SKM-1 (cell line): Measurements from ENCODE around the gene FNBP1.

Experiments used
- DNase-seq: peaks from one replicate; lab custom pipeline; 2025; ENCODE audit not compliant: unreplicated experiment; lab: John Stamatoyannopoulos, UW

FNBP1 gene

DNA sequence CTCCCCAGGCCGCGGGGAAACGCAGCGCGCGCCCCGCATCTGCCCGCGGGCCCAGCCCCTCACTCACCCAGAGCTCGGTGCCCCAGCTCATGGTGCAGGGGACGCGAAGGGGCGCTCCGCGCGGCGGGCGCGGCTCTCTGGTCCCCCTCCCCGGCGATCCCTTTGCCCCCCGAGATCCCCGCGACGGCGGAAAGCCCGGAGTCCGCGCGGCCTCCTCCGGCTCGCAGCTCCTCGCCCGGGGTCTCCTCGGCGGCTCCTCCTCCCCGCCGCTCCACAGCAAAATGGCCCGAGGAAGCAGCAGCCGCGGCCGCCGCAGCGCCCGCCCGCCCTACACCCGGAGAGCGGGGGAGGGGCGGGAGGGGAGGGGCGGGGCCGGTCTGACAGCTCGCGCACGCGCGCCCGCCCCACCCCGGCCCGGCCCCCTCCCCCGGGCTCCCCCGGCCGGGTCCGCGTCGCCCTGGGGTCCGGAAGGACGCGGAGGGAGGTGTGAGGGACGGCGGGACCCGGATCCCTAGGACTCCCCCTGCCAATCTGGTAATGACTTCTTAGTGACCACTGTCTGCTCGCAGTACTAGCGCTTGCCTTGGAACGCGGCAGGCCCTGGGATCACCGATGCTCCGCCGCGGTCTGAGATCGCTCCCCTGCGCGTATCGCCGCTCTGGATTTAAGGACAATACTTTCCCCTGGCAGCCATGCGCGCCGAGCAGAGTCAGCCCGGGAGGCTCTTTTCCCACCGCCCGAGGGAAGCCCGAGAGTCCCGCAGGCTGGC is at the start of gene FNBP1:
Gene FNBP1, minus strand, starts transcription at position 305 of the 769 bp plus-strand sequence. Its CDS starts 214 bp downstream, at position 91.
- DNase-seq = peak; percentile 27

DNA sequence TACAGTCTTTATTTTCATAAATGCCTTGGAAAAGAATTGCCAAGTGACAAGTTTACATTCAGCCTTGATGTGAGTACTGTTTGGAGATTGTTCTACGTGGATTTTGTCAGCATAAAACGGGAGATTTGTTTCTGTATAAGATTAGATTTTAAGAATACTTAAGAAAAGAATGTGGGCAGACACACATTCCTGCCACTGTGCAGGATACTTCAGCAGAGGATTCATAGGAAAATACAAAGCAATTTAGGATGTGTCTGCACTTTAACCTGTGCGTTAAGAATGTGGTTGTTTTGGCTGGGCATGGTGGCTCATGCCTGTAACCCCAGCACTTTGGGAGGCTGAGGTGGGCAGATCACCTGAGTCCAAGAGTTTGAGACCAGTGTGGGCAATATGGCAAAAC is 47.9 kb upstream of the FNBP1 start:
- DNase-seq = no peak

DNA sequence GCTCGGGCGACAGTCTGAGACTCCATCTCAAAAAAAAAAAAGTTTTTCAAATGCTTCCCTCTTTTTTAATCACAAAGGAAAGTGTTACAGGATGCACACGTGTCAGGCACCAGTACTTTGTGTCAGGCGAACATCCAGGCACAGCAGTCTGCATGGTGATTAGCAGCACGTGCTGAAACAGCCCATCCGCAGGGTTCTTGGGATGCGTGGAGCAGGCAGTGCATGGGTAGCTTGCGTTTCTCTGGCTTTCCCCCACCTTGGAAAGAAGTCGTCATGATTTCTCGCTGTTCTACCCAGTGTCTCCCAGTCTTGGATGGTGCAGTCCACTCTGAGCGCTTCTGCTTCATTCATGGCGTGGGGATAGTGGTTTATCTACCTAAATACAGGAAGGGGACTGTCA is 46.2 kb upstream of the FNBP1 start:
- no peak for DNase-seq

DNA sequence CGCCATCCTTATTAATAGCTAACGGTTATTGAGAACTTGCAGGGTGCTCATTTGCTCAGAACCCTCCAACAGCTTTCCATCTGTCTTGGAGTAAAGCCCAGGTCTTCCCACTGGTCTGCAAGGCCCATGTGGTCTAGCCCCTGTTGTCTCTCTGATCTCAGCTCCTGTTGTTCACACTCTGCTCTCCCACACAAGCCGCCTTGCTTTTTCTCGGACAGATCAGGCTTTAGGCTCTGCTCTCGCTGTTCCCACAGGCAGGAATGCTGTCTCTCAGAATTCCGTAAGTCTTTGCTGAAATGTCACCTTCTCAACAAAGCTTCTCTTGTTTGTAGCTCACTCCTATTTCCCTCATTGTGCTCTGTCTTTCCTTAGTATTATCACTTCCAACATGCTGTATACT is 45.1 kb upstream of the FNBP1 start:
- no peak for DNase-seq

DNA sequence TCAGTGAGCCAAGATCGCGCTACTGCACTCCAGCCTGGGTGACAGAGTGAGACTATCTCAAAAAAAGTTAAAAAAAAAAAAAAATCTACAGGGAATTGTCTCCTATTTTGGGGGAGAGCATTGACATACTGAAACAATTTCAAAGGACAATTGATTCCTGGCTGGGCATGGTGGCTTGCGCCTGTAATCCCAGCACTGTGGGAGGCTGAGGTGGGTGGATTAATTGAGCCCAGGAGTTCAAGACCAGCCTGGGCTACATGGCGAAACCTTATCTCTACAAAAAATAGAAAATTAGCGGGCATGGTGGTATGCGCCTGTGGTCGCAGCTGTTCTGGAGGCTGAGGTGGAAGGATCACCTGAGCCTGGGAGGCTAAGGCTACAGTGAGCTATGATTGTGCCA is 41.3 kb upstream of the FNBP1 start:
- no peak for DNase-seq

DNA sequence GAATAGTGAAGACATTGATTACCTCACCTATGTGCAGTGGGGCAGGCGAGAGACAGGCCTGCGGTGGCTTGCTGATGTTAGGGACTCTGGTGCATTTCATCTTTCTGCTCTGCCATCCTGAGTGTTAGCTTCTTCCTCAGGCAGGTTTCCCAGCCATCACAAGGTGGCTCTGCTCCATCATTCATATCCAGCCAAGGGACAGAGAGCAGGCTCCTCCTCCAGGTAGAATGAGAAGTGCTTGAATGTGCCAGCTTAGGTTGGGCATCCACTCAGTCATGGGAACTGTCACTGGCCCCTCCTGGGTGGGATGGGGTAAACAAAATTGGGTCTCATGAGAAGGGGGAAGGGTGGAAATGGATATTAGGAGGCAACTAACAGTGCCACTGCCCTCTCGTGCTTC is 35.6 kb upstream of the FNBP1 start:
- DNase-seq = no peak

DNA sequence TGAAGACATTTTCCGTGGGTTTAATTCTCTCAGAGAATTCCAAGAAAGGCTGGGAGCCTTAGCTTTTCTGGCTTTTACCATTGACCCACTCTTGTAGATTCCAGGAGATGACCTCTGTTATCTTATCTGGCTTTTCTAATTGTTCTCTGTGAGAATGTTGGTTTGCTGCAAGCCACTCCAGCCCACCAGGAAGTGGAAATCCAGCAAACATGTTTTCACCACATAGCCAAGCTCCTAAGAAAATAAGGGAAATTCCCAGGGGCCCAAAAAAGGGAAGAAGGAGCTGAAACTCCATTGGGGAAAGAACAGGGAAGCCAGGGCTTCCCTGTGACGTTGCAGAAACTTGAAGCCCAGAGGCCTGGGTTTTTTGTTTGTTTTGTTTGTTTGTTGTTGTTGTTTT is 30.4 kb upstream of the FNBP1 start:
- no peak for DNase-seq

DNA sequence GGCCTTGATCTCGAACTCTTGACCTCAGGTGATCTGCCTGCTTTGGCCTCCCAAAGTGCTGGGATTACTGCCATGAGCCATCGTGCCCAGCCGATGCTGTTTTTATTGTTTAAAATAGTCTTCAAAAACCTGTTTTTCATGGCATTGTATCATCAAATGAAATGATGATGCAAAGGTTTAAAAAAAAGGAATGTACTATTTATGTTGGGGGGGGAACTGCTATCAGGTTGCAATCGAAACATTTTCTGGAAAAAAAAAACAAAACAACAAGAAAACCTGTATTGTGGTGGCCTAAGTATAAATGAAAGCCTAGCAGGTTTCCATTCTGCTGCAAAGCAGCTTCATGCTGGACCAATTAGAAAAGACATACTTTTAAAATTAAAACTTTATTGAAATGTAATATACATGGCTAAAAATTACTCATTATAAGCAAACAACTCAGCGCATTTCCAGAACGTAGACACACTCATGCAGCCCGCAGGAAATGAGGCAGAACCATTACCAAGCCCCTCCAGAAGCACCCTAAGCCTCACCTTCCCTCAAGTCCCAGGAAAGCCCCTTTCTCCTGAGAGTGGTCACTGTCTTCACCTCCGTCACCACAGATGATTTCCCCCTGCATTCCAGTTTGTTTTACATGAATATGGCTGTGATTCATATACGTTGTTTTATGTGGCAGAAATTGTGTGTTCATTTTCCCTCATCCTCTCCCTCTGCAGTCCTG is 29.7 kb upstream of the FNBP1 start:
- no peak for DNase-seq

DNA sequence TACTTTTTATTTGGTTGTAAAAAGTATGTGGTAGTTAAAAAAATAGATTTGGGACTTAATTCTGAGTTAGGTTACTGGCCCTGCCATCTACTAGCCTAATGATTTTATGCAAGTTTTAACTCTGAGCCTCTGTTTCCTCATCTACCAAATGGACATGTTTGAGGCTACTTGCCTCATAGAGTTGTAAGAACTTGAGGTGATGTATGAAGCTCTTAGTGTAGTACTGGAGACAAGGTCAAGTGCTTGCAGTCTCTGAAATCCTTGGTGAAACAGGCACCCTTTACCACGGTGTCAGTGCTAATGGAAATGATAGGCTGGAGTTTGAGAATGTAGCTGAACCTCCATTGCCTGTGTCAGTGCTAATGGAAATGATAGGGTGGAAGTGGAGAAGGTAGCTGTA is 26.1 kb upstream of the FNBP1 start:
- no peak for DNase-seq

DNA sequence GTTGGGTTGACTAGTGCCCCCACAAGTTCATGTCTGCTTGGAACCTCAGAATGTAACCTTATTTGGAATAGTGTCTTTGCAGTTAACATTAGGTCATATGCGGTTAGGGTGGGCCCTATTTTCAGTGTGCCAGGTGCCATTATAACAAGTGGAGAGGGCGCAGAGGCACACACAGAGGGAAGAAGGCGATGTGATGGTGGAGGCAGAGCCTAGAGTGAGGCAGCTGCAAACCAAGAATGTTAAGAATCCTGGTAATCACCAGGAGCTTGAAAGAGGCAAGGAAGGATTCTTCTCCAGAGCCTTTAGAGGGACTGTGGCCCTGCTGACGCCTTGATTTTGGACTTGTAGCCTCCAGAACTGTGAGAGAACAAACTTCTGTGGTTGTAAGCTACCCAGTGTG is 21.6 kb upstream of the FNBP1 start:
- DNase-seq = no peak

DNA sequence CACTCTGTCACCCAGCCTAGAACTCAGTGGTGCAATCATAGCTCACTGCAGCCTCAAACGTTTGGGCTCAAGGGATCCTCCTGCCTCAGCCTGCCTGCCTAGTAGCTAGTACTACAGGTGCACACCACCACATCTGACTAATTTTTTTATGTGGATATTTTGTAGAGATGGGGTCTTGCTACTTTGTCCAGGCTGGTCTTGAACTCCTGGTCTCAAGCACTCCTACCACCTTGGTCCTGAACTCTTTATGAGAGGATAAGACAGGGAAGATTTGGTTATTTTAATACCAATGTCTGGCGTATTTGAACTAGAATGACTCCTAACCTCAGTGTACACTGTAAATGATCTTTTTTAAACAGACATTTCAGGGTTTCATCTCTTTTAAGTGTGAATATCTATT is 19.8 kb upstream of the FNBP1 start:
- no peak for DNase-seq

DNA sequence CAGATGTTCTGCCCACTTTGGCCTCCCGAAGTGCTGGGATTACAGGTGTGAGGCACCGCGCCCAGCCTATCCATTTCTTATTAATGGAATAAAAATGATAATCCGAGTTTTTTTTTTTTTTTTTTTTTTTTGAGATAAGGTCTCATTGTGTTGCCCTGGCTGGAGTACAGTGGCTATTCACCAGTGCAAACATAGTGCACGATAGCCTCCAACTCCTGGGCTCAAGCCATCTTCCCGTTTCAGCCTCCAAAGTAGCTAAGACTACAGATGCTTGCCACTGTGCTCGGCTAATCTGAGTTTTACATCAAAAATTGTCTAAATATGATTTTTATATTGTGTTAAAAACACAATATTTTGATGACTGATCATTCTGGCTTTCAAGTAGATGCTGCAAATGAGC is 17.3 kb upstream of the FNBP1 start:
- no peak for DNase-seq

DNA sequence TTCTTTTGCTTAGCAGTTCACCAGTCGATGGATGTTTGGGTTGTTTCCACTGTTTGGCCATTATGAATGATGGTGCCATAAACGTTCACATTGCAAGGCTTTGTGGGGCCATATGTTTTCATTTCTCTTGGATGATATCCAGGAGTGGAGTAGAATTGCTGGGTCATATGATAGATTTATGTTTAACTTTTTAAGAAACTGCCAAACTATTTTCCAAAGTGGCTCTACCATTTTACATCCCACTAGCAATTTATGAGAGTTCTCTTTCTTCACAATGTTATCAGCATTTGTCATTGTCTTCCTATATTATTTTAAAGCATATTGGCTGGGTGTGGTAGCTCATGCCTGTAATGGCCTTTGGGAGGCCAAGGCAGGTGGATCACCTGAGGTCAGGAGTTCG is 15.9 kb upstream of the FNBP1 start:
- no peak for DNase-seq

DNA sequence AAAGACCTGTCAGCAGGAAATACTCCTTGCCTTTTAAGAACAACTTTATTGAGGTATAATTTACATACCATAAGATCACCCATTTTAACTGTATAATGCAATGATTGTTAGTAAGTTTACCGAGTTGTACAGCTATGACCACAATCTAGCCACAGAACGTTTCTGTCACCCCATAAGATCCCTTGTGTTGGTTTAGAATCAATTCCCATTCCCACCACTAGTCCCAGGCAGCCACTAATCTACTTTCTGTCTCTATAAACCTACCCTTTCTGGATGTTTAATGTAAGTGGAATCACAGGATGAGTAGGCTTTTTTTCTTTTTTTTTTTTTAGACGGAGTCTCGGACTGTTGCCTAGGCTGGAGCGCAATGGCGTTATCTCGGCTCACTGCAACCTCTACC is 15.2 kb upstream of the FNBP1 start:
- no peak for DNase-seq

DNA sequence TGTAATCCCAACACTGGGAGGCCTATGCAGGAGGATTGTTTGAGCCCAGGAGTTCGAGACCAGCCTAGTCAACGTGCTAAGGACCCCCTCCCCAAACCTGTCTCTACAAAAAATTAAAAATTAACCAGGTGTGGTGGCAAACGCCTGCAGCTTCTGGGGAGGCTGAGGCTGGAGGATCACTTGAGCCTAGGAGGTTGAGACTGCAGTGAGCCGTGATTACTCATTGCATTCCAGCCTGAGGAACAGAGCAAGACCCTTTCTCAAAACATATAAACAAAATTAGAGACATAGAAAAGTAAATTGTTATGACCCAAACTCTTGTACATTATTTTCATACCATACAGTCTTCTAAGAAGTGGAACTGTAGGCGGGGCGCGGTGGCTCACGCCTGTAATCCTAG is 11.8 kb upstream of the FNBP1 start:
- DNase-seq = no peak

DNA sequence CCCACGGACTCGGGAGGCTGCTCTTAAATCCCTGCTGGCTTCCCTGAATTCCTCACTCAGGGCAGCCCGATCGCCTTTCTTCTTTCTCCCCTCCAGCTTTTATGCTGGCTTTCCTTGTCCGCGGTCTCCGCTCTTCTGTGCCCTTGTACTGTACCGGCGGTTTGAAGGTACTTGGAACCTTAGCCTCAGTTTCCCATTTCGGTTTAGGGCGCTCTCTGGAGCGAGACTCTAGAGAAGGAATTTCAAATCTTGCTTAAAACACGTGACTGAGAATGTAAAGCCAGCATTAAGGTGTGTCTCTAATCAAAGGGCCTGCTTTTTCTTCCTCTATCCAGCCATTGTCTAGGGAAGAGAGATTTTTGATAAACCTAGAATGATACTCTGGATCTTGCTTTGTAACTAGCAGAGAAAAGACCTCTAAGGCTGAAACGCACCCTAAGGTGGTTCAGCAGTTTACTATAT is 11.4 kb upstream of the FNBP1 start:
- no peak for DNase-seq

DNA sequence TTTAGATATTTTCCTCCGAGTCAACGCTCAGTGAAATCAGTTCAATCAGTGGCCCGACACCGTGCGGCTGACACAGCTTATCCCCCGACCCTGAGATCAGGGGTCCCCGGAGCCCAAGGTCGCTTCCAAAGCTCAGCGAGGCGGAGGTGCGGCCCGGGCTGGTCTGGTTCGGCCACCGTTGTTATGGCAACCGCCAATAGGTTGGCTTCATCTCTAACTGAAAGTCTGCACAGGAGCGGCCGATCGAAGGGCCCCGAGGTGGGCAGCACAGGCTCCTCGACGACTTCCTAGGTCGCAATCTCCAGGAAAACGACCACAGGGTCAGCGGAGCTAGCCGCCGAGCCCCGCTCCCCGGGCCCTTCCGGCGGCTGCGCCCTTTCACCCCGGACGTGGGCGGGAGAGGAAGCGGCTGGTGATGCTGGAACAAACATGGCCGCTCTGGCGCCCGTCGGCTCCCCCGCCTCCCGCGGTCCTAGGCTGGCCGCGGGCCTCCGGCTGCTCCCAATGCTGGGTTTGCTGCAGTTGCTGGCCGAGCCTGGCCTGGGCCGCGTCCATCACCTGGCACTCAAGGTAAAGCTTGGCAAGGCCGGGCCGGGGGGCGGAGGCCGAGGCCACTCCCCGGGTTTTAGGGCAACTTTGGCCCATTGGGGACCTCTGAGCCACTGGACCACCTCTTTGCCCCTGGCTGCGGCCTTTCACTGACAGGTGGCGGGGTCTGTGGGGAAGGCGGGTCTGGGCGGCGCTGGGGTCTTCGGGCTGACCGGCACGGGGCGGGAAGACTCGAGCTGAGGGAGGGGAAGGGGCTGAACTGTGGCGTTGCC is 10.7 kb upstream of the FNBP1 start, which contains the start of gene GPR107:
Gene GPR107, plus strand, starts transcription at position 403 of the 821 bp plus-strand sequence. Its CDS starts 27 bp downstream, at position 430.
- peak; percentile 53 for DNase-seq

DNA sequence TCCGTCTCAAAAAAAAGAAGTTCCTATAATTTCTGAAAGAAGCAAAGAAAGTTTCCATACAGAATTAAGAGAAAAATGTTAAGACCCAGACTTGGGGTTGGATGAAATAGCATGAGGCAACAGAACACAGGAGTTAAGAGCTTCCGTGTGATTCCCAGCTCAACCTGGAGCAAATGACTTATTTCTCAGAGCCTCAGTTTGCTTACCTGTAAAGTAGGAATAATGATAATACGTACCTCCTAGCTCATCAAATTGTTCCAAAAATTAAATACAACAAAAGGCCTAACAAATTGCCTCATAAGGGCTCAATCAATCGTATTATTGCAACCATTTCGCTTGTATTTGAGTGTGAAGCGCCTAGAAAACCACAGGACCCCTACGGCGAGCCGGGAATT is 10.1 kb upstream of the FNBP1 start:
- DNase-seq = no peak

DNA sequence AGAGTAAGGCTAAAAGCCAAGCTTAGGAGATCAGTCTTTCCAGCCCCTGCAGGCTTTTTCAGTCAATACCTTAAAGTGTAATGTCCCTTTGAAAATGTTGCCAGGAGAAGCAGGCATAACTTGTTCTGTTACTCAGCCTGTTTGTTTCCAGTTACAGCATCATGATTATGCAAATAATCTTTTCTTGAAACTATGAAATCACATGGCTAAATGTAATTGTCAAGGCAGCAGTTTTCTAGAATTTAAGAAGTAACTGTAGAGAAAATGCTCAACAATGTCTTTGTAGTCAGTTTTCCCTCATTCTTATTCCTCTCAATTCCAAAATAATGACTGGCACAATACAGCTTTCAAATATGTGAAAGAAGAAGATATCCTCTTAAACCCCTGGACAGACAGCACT is 8.9 kb upstream of the FNBP1 start:
- no peak for DNase-seq

DNA sequence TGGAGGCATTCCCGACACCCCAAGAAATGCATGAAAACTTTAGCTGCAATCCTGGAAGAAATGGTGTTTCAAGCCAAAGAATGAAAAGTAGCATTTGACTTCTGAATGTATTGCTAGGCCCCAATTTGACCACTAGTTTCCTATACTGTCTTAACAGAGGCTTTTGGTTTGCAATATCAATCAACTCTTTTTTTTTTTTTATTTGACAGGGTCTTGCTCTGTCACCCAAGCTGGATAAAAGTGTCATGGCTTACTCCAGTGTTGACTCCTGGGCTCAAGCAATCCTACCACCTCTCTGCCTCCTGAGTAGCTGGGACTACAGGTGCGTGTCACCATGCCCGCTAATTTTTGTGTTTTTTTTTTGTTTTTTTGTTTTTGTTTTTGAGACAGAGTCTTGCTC is 7.5 kb upstream of the FNBP1 start:
- no peak for DNase-seq

DNA sequence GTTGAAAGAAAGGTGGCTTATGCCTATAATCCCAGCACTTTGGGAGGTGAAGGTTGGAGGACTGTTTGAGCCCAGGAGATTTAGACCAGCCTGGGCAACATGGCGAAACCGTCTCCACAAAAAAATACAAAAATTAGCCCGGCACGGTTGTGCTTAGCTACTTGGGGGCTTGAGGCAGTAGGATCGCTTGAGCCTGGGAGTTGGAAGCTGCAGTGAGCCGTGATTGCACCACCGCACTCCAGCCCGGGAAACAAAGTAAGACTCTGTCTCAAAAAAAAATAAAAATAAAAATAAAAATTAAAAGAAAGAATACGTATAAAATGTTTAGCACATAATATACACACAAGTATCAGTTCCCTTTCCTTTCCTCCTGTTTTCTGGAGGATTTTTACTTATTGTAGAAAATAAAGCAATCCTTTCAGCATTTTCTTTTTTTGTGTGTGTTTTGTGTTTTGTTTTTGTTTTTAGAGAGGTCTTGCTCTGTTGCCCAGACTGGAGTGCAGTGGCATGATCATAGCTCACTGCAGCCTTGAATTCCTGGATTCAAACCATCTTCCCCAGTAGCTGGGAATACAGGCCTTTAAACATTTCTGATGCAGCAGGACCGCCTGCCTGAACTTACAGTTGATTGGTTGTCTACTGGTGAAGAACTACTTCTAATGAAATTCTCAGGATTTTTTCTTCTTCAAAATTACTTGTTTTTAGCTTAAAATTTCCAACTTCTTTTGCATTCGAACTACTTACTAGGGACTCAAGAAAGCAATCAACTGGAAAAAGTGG is 6.6 kb upstream of the FNBP1 start:
- no peak for DNase-seq
